Measurements from ENCODE around the gene RIN1. TPM values are rescaled to one million over a fixed set of nuclear protein-coding genes. Genes with fewer than 3 reads are reported as not detected.
"Not testable (repeated sequence)": the region's sequence is repeated elsewhere in the genome, so short reads cannot be mapped to it uniquely, and the experiment has no call there.

RIN1 gene
- total RNA-seq, 1 experiment from 2014 or later: 11.7 TPM

DNA sequence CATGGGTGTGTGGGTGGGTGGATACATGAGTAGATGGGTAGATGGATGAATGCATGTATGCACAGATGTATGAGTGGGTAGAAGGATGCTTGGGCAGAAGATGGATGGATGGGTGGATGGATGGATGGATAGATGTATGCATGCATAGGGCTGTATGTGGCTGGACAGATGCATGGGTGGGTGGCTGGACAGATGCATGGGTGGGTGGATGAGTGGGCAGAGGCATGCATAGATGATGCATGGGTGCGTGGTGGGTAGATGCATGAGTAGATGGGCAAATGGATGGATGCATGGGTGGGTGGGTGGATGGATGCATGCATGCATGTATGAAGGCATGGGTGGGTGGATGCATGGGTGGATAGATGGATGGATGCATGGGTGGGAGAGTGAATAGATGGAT, 12.6 kb downstream of the RIN1 start:
- Histone ChIP-seq H3K4me3 (ENCODE audit: low read depth, low read length) (no peak overlapping the region), H3K27me3 (replicated peaks; ENCODE audit: control insufficient read depth, insufficient read depth, low read length) (no peaks in the 10 kb centered on the region), H3K36me3 (ENCODE audit: control insufficient read depth, insufficient read depth, low read length) (no peaks in the 10 kb centered on the region), H3K4me1 (peaks cover 50% of the 10 kb centered on the region), H3K9me3 (peaks cover 12% of the 10 kb centered on the region; the same call in 1 of the 2 replicates)
- no TSS peak for BruUV-seq (replicated peaks)
- no peak overlapping the region for H3K4me3 Mint-ChIP-seq (ENCODE audit: unreplicated experiment)
- H3K27ac Mint-ChIP-seq (ENCODE audit: unreplicated experiment): no peak overlapping the region
- peaks cover 13% of the 10 kb centered on the region for H3K9me3 Mint-ChIP-seq (ENCODE audit: unreplicated experiment)
- H3K36me3 Mint-ChIP-seq (ENCODE audit: insufficient read depth, unreplicated experiment): no peaks in the 10 kb centered on the region
- CTCF ChIA-PET: interaction anchor here (0.7 kb wide), 1 partner anchor 11 kb away, joined by 4 read pairs; no protein-coding TSS in a partner anchor
- DNase-seq: no peak
- no peaks in the 10 kb centered on the region for H3K27me3 Mint-ChIP-seq (ENCODE audit: insufficient read depth, unreplicated experiment)
- intact Hi-C loops (cut with micrococcal nuclease; ENCODE audit: unreplicated experiment): no loop called here
- POLR2A ChIA-PET: no interaction called here
- TF ChIP-seq CTCF (IDR thresholded peaks at IDR 0.05; ENCODE audit: insufficient read depth in 1 of 2, low read depth in 1 of 2, low read length in 1 of 2, severe bottlenecking in 1 of 2, unreplicated experiment in 1 of 2): no peak
- peaks cover 36% of the 10 kb centered on the region for H3K4me1 Mint-ChIP-seq (ENCODE audit: low read depth, unreplicated experiment)

GRCh38 chr11:66322732-66323427, 13.4 kb downstream of the RIN1 start:
- ChIA-PET CTCF (interaction anchor here (1.9 kb wide), 1 partner anchor 10 kb away, joined by 15 read pairs; no protein-coding TSS in a partner anchor), POLR2A (no interaction called here)
- BruUV-seq (replicated peaks): no TSS peak
- peaks cover 15% of the 10 kb centered on the region for H3K9me3 Mint-ChIP-seq (ENCODE audit: unreplicated experiment)
- H3K36me3 Mint-ChIP-seq (ENCODE audit: insufficient read depth, unreplicated experiment): no peaks in the 10 kb centered on the region
- Histone ChIP-seq H3K27me3 (replicated peaks; ENCODE audit: control insufficient read depth, insufficient read depth, low read length) (no peaks in the 10 kb centered on the region), H3K9me3 (peaks cover 12% of the 10 kb centered on the region; the same call in 1 of the 2 replicates), H3K4me1 (peaks cover 50% of the 10 kb centered on the region), H3K36me3 (ENCODE audit: control insufficient read depth, insufficient read depth, low read length) (no peaks in the 10 kb centered on the region), H3K4me3 (ENCODE audit: low read depth, low read length) (no peak overlapping the region)
- no peaks in the 10 kb centered on the region for H3K27me3 Mint-ChIP-seq (ENCODE audit: insufficient read depth, unreplicated experiment)
- H3K27ac Mint-ChIP-seq (ENCODE audit: unreplicated experiment): peak overlapping the region; percentile 29
- peaks cover 34% of the 10 kb centered on the region for H3K4me1 Mint-ChIP-seq (ENCODE audit: low read depth, unreplicated experiment)
- no peak for TF ChIP-seq CTCF (IDR thresholded peaks at IDR 0.05; ENCODE audit: insufficient read depth in 1 of 2, low read depth in 1 of 2, low read length in 1 of 2, severe bottlenecking in 1 of 2, unreplicated experiment in 1 of 2)
- DNase-seq: peak in 1 of 2 experiments; percentile 50
- intact Hi-C loops (cut with micrococcal nuclease; ENCODE audit: unreplicated experiment): no loop called here
- H3K4me3 Mint-ChIP-seq (ENCODE audit: unreplicated experiment): no peak overlapping the region

DNA sequence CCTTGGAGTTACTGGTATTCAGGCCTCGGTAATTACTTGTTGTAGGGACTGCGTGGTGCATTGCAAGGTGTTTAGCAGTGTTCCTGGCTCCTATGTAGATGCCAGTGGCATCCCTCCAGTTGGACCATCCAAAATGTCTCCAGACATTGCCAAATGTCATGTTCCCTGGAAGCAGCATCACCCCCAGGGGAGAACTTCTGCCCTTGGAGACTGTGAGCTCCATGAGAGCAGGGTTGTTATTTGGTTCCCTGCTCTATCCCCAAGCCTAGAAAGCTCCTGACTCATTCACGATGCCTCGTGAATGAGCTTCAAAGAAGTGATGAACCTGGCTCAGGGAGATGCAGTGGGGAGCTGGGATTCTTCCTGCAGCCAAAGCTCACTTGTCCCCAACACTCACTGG, 14.6 kb downstream of the RIN1 start:
- Mint-ChIP-seq H3K9me3 (ENCODE audit: unreplicated experiment) (peaks cover 15% of the 10 kb centered on the region), H3K27ac (ENCODE audit: unreplicated experiment) (no peak overlapping the region), H3K27me3 (ENCODE audit: insufficient read depth, unreplicated experiment) (no peaks in the 10 kb centered on the region), H3K4me1 (ENCODE audit: low read depth, unreplicated experiment) (peaks cover 25% of the 10 kb centered on the region), H3K4me3 (ENCODE audit: unreplicated experiment) (no peak overlapping the region), H3K36me3 (ENCODE audit: insufficient read depth, unreplicated experiment) (no peaks in the 10 kb centered on the region)
- no TSS peak for BruUV-seq (replicated peaks)
- no peaks in the 10 kb centered on the region for H3K27me3 ChIP-seq (replicated peaks; ENCODE audit: control insufficient read depth, insufficient read depth, low read length)
- ChIA-PET POLR2A (interaction anchor here (0.5 kb wide), 1 partner anchor 145 kb away, joined by 6 read pairs; no protein-coding TSS in a partner anchor), CTCF (interaction anchor here (1.9 kb wide), 1 partner anchor 9 kb away, joined by 15 read pairs; no protein-coding TSS in a partner anchor)
- H3K36me3 ChIP-seq (ENCODE audit: control insufficient read depth, insufficient read depth, low read length): no peaks in the 10 kb centered on the region
- H3K4me3 ChIP-seq (ENCODE audit: low read depth, low read length): no peak overlapping the region
- intact Hi-C loops (cut with micrococcal nuclease; ENCODE audit: unreplicated experiment): no loop called here
- TF ChIP-seq CTCF (IDR thresholded peaks at IDR 0.05; ENCODE audit: insufficient read depth in 1 of 2, low read depth in 1 of 2, low read length in 1 of 2, severe bottlenecking in 1 of 2, unreplicated experiment in 1 of 2): no peak
- DNase-seq: no peak
- H3K9me3 ChIP-seq: peaks cover 12% of the 10 kb centered on the region; the same call in 1 of the 2 replicates
- peaks cover 44% of the 10 kb centered on the region for H3K4me1 ChIP-seq

GRCh38 chr11:66320748-66321147, 15.5 kb downstream of the RIN1 start:
- CTCF ChIA-PET; H3K27me3 Mint-ChIP-seq (ENCODE audit: insufficient read depth, unreplicated experiment); H3K4me3 Mint-ChIP-seq (ENCODE audit: unreplicated experiment); DNase-seq; H3K27me3 ChIP-seq (replicated peaks; ENCODE audit: control insufficient read depth, insufficient read depth, low read length); POLR2A ChIA-PET; H3K36me3 Mint-ChIP-seq (ENCODE audit: insufficient read depth, unreplicated experiment); H3K36me3 ChIP-seq (ENCODE audit: control insufficient read depth, insufficient read depth, low read length); H3K27ac Mint-ChIP-seq (ENCODE audit: unreplicated experiment); intact Hi-C loops (cut with micrococcal nuclease; ENCODE audit: unreplicated experiment); BruUV-seq (replicated peaks); H3K4me3 ChIP-seq (ENCODE audit: low read depth, low read length): not testable (repeated sequence)
- Histone ChIP-seq H3K4me1 (peaks cover 38% of the 10 kb centered on the region), H3K9me3 (peaks cover 12% of the 10 kb centered on the region; the same call in 1 of the 2 replicates)
- H3K4me1 Mint-ChIP-seq (ENCODE audit: low read depth, unreplicated experiment): peaks cover 25% of the 10 kb centered on the region
- peaks cover 15% of the 10 kb centered on the region for H3K9me3 Mint-ChIP-seq (ENCODE audit: unreplicated experiment)

- BruUV-seq (replicated peaks); H3K4me3 Mint-ChIP-seq (ENCODE audit: unreplicated experiment); H3K27me3 Mint-ChIP-seq (ENCODE audit: insufficient read depth, unreplicated experiment); intact Hi-C loops (cut with micrococcal nuclease; ENCODE audit: unreplicated experiment); H3K36me3 Mint-ChIP-seq (ENCODE audit: insufficient read depth, unreplicated experiment); POLR2A ChIA-PET; H3K36me3 ChIP-seq (ENCODE audit: control insufficient read depth, insufficient read depth, low read length); H3K27me3 ChIP-seq (replicated peaks; ENCODE audit: control insufficient read depth, insufficient read depth, low read length); H3K4me3 ChIP-seq (ENCODE audit: low read depth, low read length); H3K27ac Mint-ChIP-seq (ENCODE audit: unreplicated experiment); DNase-seq: not testable (repeated sequence)
- CTCF ChIA-PET: interaction anchor here (0.9 kb wide), 1 partner anchor 31 kb away, joined by 3 read pairs; the partner anchor contains the start of gene YIF1A
- peaks cover 15% of the 10 kb centered on the region for H3K9me3 Mint-ChIP-seq (ENCODE audit: unreplicated experiment)
- peaks cover 34% of the 10 kb centered on the region for H3K4me1 ChIP-seq
- peaks cover 12% of the 10 kb centered on the region; the same call in 1 of the 2 replicates for H3K9me3 ChIP-seq
- H3K4me1 Mint-ChIP-seq (ENCODE audit: low read depth, unreplicated experiment): peaks cover 25% of the 10 kb centered on the region
These were observed 15.9 kb downstream of the RIN1 start for GRCh38 chr11:66320289-66320688.

Measured in Caco-2 (cell line).